Ishikawa (cell line): ENCODE data around the gene ANAPC2.
A peak's percentile ranks its signal among the peaks of the same experiment; 100 is the strongest.

Experiments
- CEBPB ChIP-seq: IDR thresholded peaks from 2 replicates; pipeline ENCODE4 v1.6.1; 2012
- CREB1 ChIP-seq: IDR thresholded peaks from 2 replicates; pipeline ENCODE4 v1.6.1; 2012; ENCODE audit warnings: low read depth
- EGR1 ChIP-seq: IDR thresholded peaks from 2 replicates; pipeline ENCODE4 v1.6.1; 2012
- EP300 ChIP-seq: IDR thresholded peaks from 2 replicates; pipeline ENCODE4 v1.6.1; 2012; ENCODE audit warnings: borderline replicate concordance
- FOXM1 ChIP-seq: IDR thresholded peaks from 2 replicates; pipeline ENCODE4 v1.6.1; 2012; ENCODE audit warnings: low read depth, borderline replicate concordance
- MAX ChIP-seq: IDR thresholded peaks from 2 replicates; pipeline ENCODE4 v1.6.1; 2012
- RAD21 ChIP-seq: IDR thresholded peaks from 2 replicates; pipeline ENCODE4 v1.6.1; 2012; ENCODE audit warnings: low read depth
- REST ChIP-seq: IDR thresholded peaks from 2 replicates; pipeline ENCODE4 v1.6.1; 2012; ENCODE audit warnings: low read depth, mild to moderate bottlenecking
- TAF1 ChIP-seq: IDR thresholded peaks from 2 replicates; pipeline ENCODE4 v1.6.1; 2012; ENCODE audit warnings: low read depth, mild to moderate bottlenecking
- TCF12 ChIP-seq: IDR thresholded peaks from 2 replicates; pipeline ENCODE4 v1.6.1; 2012; ENCODE audit warnings: low read depth
- TEAD4 ChIP-seq: IDR thresholded peaks from 2 replicates; pipeline ENCODE4 v1.6.1; 2012
- YY1 ChIP-seq: IDR thresholded peaks from 2 replicates; pipeline ENCODE4 v1.6.1; 2012; ENCODE audit warnings: low read depth
- ZBTB7A ChIP-seq: IDR thresholded peaks from 2 replicates; pipeline ENCODE4 v1.6.1; 2012; ENCODE audit warnings: low read depth
- TF ChIP-seq, protein P1 (sequence below): IDR thresholded peaks from 2 replicates; pipeline ENCODE4 v1.6.1; 2012

ANAPC2 gene

GRCh38 chr9:137145731-137146526 lies 42.4 kb downstream of the ANAPC2 start:
- no peak for TF ChIP-seq ZBTB7A
- TF ChIP-seq MAX: 0 out of 2 replicates have a peak, but pooled peaks have one; percentile 19
- TF ChIP-seq YY1: no peak
- no peak for TF ChIP-seq TEAD4
- no peak for TF ChIP-seq RAD21
- peak; percentile 76 for TF ChIP-seq REST

GRCh38 chr9:137143459-137143858 lies 44.9 kb downstream of the ANAPC2 start:
- no peak for TF ChIP-seq MAX
- TF ChIP-seq TCF12: no peak
- TF ChIP-seq RAD21: no peak
- no peak for TF ChIP-seq ZBTB7A

- TF ChIP-seq TAF1: no peak
- no peak for TF ChIP-seq TEAD4
- no peak for TF ChIP-seq ZBTB7A
- no peak for TF ChIP-seq TCF12
- no peak for TF ChIP-seq YY1
- TF ChIP-seq EP300: no peak
- no peak for TF ChIP-seq FOXM1
- TF ChIP-seq, protein P1, sequence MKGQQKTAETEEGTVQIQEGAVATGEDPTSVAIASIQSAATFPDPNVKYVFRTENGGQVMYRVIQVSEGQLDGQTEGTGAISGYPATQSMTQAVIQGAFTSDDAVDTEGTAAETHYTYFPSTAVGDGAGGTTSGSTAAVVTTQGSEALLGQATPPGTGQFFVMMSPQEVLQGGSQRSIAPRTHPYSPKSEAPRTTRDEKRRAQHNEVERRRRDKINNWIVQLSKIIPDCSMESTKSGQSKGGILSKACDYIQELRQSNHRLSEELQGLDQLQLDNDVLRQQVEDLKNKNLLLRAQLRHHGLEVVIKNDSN: no peak
- no peak for TF ChIP-seq EGR1
Observed at GRCh38 chr9:137141976-137142936, 46.1 kb downstream of the ANAPC2 start.

GRCh38 chr9:137141050-137141810 lies 47.1 kb downstream of the ANAPC2 start:
- no peak for TF ChIP-seq MAX
- no peak for TF ChIP-seq REST
- no peak for TF ChIP-seq EGR1
- no peak for TF ChIP-seq YY1
- no peak for TF ChIP-seq CEBPB
- no peak for TF ChIP-seq EP300
- TF ChIP-seq, protein P1: no peak
- TF ChIP-seq RAD21: no peak
- TF ChIP-seq TEAD4: no peak
- no peak for TF ChIP-seq FOXM1
- TF ChIP-seq ZBTB7A: no peak
- no peak for TF ChIP-seq TAF1

GRCh38 chr9:137140151-137141012 lies 48.0 kb downstream of the ANAPC2 start:
- TF ChIP-seq REST (peak; percentile 72), EP300 (no peak), CREB1 (no peak)
